IMR-90 (cell line): ENCODE data around the gene SOST.
A peak's percentile ranks its signal among the peaks of the same experiment; 100 is the strongest.

Experiments
- CEBPB ChIP-seq: IDR thresholded peaks from 2 replicates; pipeline ENCODE4 v1.6.1; 2012; ENCODE audit warnings: low read depth, low read length, improper control_type of control experiment
- CTCF ChIP-seq: conservative IDR thresholded peaks from 2 replicates; pipeline ENCODE4 v1.5.1; 2012; ENCODE audit warnings: mild to moderate bottlenecking, low read depth, low read length, improper control_type of control experiment
- ELK1 ChIP-seq: fragments of 150-350 bp; IDR thresholded peaks from 2 replicates; pipeline ENCODE4 v1.6.1; 2016; ENCODE audit warnings: low read depth, mild to moderate bottlenecking, low read length, moderate library complexity, borderline replicate concordance
- MXI1 ChIP-seq: IDR thresholded peaks from 2 replicates; pipeline ENCODE4 v1.6.1; 2012; ENCODE audit warnings: low read depth, mild to moderate bottlenecking, low read length, moderate library complexity, borderline replicate concordance
- POLR2A ChIP-seq: IDR thresholded peaks from 2 replicates; pipeline ENCODE4 v1.6.1; 2012; ENCODE audit warnings: mild to moderate bottlenecking, low read depth, low read length
- RFX5 ChIP-seq: IDR thresholded peaks from 2 replicates; pipeline ENCODE4 v1.8.0; 2012; ENCODE audit warnings: low read depth, mild to moderate bottlenecking, low read length, moderate library complexity
- SMC3 ChIP-seq: fragments of 150-350 bp; IDR thresholded peaks from 2 replicates; pipeline ENCODE4 v1.6.1; 2016; ENCODE audit warnings: low read depth, mild to moderate bottlenecking, antibody characterized with exemption, low read length, moderate library complexity
- USF2 ChIP-seq: fragments of 150-350 bp; IDR thresholded peaks from 2 replicates; pipeline ENCODE4 v1.6.1; 2017; ENCODE audit warnings: mild to moderate bottlenecking, antibody characterized with exemption, low read length, low read depth

GRCh38 chr17:43766413-43767052, 7.9 kb upstream of the SOST start:
- TF ChIP-seq CTCF (peak; percentile 75), ELK1 (no peak), POLR2A (no peak), SMC3 (peak; percentile 43; the same call in 1 of the 2 replicates), MXI1 (no peak), RFX5 (no peak), USF2 (no peak), CEBPB (no peak)
